Esophagus (tissue), 2 donors: ENCODE results near the gene LDLRAD4. TPM values are rescaled to one million over a fixed set of nuclear protein-coding genes. Genes with fewer than 3 reads are reported as not detected.

Experiments
- H3K27ac ChIP-seq, 2 donors: one replicate each; pipeline ENCODE4 v1.5.1; 2013; ENCODE audit warnings: low read depth in 2 of 2, mild to moderate bottlenecking in 2 of 2, inconsistent platforms in 1 of 2, low read length in 1 of 2, moderate library complexity in 1 of 2
- H3K27me3 ChIP-seq, 2 donors: one replicate each; pipeline ENCODE4 v1.6.1; 2013; ENCODE audit warnings: low read length in 2 of 2, control low read depth in 1 of 2, mild to moderate bottlenecking in 1 of 2; ENCODE audit not compliant: insufficient read depth in 2 of 2, control insufficient read depth in 1 of 2
- H3K36me3 ChIP-seq, 2 donors: one replicate each; pipeline ENCODE4 v1.6.1; 2013; ENCODE audit warnings: low read length in 1 of 2; ENCODE audit not compliant: control insufficient read depth in 2 of 2, insufficient read depth in 2 of 2
- H3K4me1 ChIP-seq, 2 donors: one replicate each; pipeline ENCODE4 v1.6.1; 2013; ENCODE audit warnings: low read length in 1 of 2; ENCODE audit not compliant: control insufficient read depth in 2 of 2, insufficient read depth in 2 of 2
- H3K4me3 ChIP-seq, 2 donors: one replicate each; pipeline ENCODE4 v1.5.1; 2013; ENCODE audit warnings: low read length in 2 of 2, mild to moderate bottlenecking in 2 of 2, low read depth in 1 of 2, moderate library complexity in 1 of 2
- H3K9me3 ChIP-seq, 2 donors: one replicate each; pipeline ENCODE4 v1.6.1; 2013; ENCODE audit warnings: mild to moderate bottlenecking in 2 of 2, low read depth in 1 of 2, low read length in 1 of 2, moderate library complexity in 1 of 2; ENCODE audit not compliant: control insufficient read depth in 2 of 2, insufficient read depth in 1 of 2
- WGBS, 2 donors: extraction: QIAGEN DNeasy Blood & Tissue Kit; methylation state at CpG; one replicate each; pipeline ENCODE4 v1.1.7; 2013; 5-methylcytosine and 5-hydroxymethylcytosine counted together
- polyA plus RNA-seq, 2 donors: library from polyadenylated mRNA; stranded (reverse); fragments of 200-250 nt; gene quantifications; one replicate each; pipeline ENCODE4 v1.2.3, GENCODE V29; 2013
- donor health status: healthy with polysubstance abuse.
- donor health status: Bipolar disorder and iron deficiency.

LDLRAD4 gene
- polyA plus RNA-seq, 2 donors = 0.79 to 0.99 TPM

- peaks cover 0 to 3% of the 10 kb centered on the region in 2 donors for H3K9me3 ChIP-seq
- no peak overlapping the region for H3K27ac ChIP-seq
- H3K36me3 ChIP-seq = no peaks in the 10 kb centered on the region
- H3K27me3 ChIP-seq = no peaks in the 10 kb centered on the region
- H3K4me3 ChIP-seq = no peak overlapping the region
- H3K4me1 ChIP-seq = peaks cover 0 to 5% of the 10 kb centered on the region in 2 donors
- 85 to 91% methylated on average over 16 of the region's 16 CpGs for WGBS, 2 donors
Measured at GRCh38 chr18:13295894-13296293, 77.3 kb downstream of the LDLRAD4 start.

DNA sequence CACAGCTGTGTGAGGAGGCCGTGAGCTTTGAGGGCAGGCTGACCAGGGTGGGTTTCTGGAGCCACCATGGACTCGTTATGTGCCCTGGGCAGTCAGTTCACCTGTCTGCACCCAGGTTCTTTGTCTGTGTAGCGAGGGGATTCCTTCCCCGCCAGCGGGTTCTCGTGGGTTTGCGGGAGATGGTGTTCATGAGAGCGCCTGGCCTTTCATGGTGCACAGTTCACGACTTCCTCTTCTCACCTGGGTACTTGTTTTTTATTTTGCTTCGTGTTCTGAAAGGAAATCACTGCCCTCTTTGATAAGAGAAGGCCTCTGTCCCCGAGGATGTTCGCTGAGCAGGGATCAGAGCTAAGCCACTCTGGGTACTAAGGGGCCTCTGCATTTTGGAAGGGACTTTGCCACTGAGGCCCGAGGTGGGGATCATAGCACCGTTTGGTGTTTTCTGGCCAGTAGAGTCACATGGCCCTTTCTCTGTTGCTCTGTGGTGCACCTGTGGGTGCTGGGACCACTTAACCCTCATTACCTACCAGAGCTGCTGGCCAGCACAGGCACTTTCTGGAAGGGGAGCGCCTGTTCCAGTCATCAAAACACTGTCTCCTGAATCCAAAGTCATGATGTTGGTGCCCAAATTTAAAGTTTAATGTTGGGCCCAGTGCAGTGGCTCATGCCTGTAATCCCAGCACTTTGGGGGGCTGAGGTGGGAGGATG is 78.5 kb downstream of the LDLRAD4 start:
- Histone ChIP-seq H3K4me1 (peaks cover 0 to 4% of the 10 kb centered on the region in 2 donors), H3K4me3 (no peak overlapping the region), H3K27ac (no peak overlapping the region), H3K27me3 (no peaks in the 10 kb centered on the region), H3K36me3 (no peaks in the 10 kb centered on the region), H3K9me3 (peaks cover 0 to 3% of the 10 kb centered on the region in 2 donors)
- 79 to 84% methylated on average over 15 of the region's 15 CpGs for WGBS, 2 donors

DNA sequence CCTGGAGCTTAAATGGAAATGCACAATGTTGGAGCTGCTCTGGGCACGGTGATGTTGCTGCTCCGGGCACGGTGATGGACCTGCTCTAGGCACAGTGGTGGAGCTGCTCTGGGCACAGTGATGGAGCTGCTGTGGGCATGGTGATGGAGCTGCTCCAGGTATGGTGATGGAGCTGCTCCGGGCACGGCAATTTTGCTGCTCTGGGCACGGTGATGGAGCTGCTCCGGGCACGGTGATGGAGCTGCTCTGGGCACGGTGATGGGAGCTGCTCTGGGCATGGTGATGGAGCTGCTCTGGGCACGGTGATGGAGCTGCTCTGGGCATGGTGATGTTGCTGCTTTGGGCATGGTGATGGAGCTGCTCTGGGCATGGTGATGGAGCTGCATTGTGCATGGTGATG is 79.7 kb downstream of the LDLRAD4 start:
- Histone ChIP-seq H3K27ac (no peak overlapping the region), H3K4me1 (peaks cover 0 to 3% of the 10 kb centered on the region in 2 donors), H3K4me3 (no peak overlapping the region), H3K9me3 (peaks cover 0 to 3% of the 10 kb centered on the region in 2 donors), H3K36me3 (no peaks in the 10 kb centered on the region), H3K27me3 (no peaks in the 10 kb centered on the region)
- 96% methylated on average over 10 of the region's 10 CpGs for WGBS, 2 donors

DNA sequence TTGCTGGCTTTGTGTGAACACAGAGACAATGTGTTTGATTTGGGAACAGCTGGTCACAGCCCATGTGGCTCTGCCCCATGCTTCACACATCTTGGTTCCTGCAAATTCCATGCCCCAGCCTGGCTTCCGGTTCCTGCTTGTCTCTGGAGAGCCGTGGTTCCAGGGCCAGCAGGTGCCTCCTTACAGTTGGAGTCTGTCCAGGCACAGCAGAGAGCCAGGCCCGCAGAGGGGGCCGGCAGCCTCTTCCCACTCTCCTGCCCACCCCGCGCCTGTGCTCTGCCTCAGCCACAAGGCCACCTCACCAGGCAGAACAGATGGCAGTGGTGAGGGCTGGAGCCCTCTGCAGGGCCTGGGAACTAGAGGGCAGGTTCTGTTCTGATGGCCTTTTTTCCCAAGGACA is 81.5 kb downstream of the LDLRAD4 start:
- H3K27me3 ChIP-seq = no peaks in the 10 kb centered on the region
- peaks cover 0 to 3% of the 10 kb centered on the region in 2 donors for H3K4me1 ChIP-seq
- WGBS, 2 donors = 61 to 73% methylated on average over 6 of the region's 6 CpGs
- no peaks in the 10 kb centered on the region for H3K36me3 ChIP-seq
- H3K27ac ChIP-seq = no peak overlapping the region
- peaks cover 0 to 3% of the 10 kb centered on the region in 2 donors for H3K9me3 ChIP-seq
- H3K4me3 ChIP-seq = no peak overlapping the region

DNA sequence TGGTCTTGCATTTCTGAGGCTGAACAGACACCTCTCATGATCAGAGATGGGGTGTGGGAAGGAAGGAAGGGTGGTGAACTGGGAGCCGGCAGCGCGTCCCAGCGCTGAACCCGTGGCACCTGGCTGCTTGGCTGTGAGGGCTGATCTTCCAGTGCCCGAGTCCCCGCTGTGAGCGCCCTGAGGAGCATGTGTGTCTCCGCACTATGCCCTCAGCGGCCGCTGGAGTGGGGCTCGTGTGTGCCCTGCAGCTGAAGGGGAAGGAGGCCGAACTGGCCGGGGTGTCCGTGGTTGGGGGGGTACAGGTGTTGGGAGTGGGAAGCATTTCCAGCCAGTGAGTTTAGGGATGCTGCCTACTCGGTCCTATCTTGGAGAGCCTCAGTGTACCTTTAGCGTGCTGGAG is 82.2 kb downstream of the LDLRAD4 start:
- Histone ChIP-seq H3K9me3 (peaks cover 0 to 3% of the 10 kb centered on the region in 2 donors), H3K27ac (no peak overlapping the region), H3K4me3 (no peak overlapping the region), H3K36me3 (no peaks in the 10 kb centered on the region), H3K4me1 (peaks cover 0 to 3% of the 10 kb centered on the region in 2 donors), H3K27me3 (no peaks in the 10 kb centered on the region)
- 90 to 93% methylated on average over 16 to 17 of the region's 17 CpGs for WGBS, 2 donors

- 59 to 62% methylated on average over 6 of the region's 6 CpGs for WGBS, 2 donors
- H3K27me3 ChIP-seq = no peaks in the 10 kb centered on the region
Measured at GRCh38 chr18:13302040-13302439, 83.5 kb downstream of the LDLRAD4 start.

DNA sequence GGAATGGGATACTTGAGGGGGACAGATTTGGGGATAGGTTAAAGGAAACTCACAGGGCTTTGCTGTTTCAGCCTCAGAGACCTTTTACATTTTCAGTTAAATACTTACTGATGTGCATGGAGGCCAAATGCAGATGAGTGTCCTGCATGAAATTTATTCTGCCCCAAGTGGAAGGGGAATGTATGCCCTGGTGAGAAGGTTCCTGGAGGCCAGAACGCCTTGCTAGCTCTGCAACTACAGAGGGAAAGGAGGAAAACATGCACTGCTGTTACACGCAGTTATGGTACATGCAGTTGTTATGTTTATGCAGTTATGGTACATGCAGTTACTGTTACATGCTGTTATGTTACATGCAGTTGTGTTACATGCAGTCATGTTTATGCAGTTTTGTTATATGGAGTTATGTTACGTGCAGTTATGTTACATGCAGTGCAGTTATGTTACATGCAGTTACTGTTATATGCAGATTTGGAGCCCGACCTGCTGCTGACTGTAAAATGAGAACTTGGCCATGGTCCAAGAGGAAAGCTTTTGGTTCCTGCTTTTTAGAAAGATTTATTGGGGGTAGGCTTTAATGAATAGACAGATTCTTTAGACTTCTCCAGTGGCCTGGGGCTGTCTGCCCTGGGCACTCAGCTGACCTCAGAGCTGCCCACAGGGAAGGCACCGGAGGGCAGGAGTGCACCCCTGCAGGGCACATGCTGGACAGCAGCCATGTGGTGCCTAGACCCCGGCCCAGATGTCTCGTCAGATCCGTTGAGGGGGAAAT is 84.1 kb downstream of the LDLRAD4 start:
- 50 to 53% methylated on average over 8 of the region's 8 CpGs for WGBS, 2 donors
- Histone ChIP-seq H3K4me3 (no peak overlapping the region), H3K9me3 (peaks cover 0 to 3% of the 10 kb centered on the region in 2 donors), H3K27ac (no peak overlapping the region), H3K27me3 (no peaks in the 10 kb centered on the region), H3K4me1 (peaks cover 0 to 3% of the 10 kb centered on the region in 2 donors), H3K36me3 (no peaks in the 10 kb centered on the region)

More at GRCh38 chr18:13302040-13302439, 83.5 kb downstream of the LDLRAD4 start:
- Histone ChIP-seq H3K4me1 (peaks cover 0 to 3% of the 10 kb centered on the region in 2 donors), H3K27ac (no peak overlapping the region), H3K36me3 (no peaks in the 10 kb centered on the region), H3K9me3 (peaks cover 0 to 3% of the 10 kb centered on the region in 2 donors), H3K4me3 (no peak overlapping the region)

GRCh38 chr18:13303756-13304364 is 85.3 kb downstream of the LDLRAD4 start:
- H3K27me3 ChIP-seq = no peaks in the 10 kb centered on the region
- WGBS, 2 donors = 90% methylated on average over 6 of the region's 6 CpGs

GRCh38 chr18:13305301-13305700 is 86.7 kb downstream of the LDLRAD4 start:
- H3K4me1 ChIP-seq = no peaks in the 10 kb centered on the region
- H3K27ac ChIP-seq = no peak overlapping the region
- no peaks in the 10 kb centered on the region for H3K9me3 ChIP-seq
- H3K27me3 ChIP-seq = no peaks in the 10 kb centered on the region
- no peak overlapping the region for H3K4me3 ChIP-seq
- H3K36me3 ChIP-seq = no peaks in the 10 kb centered on the region
- 84 to 85% methylated on average over 3 of the region's 3 CpGs for WGBS, 2 donors

More at GRCh38 chr18:13303756-13304364, 85.3 kb downstream of the LDLRAD4 start:
- Histone ChIP-seq H3K36me3 (no peaks in the 10 kb centered on the region), H3K27ac (no peak overlapping the region), H3K4me3 (no peak overlapping the region), H3K4me1 (no peaks in the 10 kb centered on the region), H3K9me3 (no peaks in the 10 kb centered on the region)
